ENCODE measurements around the gene IPO5. TPM values are rescaled to one million over a fixed set of nuclear protein-coding genes. Genes with fewer than 3 reads are reported as not detected.
"Not testable (repeated sequence)": the region's sequence is repeated elsewhere in the genome, so short reads cannot be mapped to it uniquely, and the experiment has no call there.

Gene IPO5
- total and polyA plus RNA-seq, 7 donors = 13.4 to 147 (median 106) TPM

- no peak for DNase-seq
- no peaks in the 10 kb centered on the region for H3K36me3 ChIP-seq
- no peaks in the 10 kb centered on the region for H3K9me3 ChIP-seq
- TF ChIP-seq EP300 (IDR thresholded peaks at IDR 0.05) = no peak
- no peak for TF ChIP-seq CTCF (IDR thresholded peaks at IDR 0.05)
- TF ChIP-seq POLR2A (IDR thresholded peaks at IDR 0.05) = no peak
- H3K4me1 ChIP-seq = no peaks in the 10 kb centered on the region
- intact Hi-C loops (cut with DNase I) = no loop called here
- H3K27ac ChIP-seq = no peak overlapping the region
- WGBS, 2 donors = 81 to 87% methylated on average over 5 of the region's 5 CpGs
- no peaks in the 10 kb centered on the region for H3K27me3 ChIP-seq
- no peak overlapping the region for H3K4me3 ChIP-seq
These were observed 7.6 kb upstream of the IPO5 start for GRCh38 chr13:97945792-97946419.

- no peaks in the 10 kb centered on the region for H3K4me1 ChIP-seq
- no peaks in the 10 kb centered on the region for H3K27me3 ChIP-seq
- H3K4me3 ChIP-seq = no peak overlapping the region
- DNase-seq = no peak
- TF ChIP-seq CTCF (IDR thresholded peaks at IDR 0.05) (no peak), POLR2AphosphoS5 (IDR thresholded peaks at IDR 0.05) (no peak), EP300 (IDR thresholded peaks at IDR 0.05) (no peak), POLR2A (IDR thresholded peaks at IDR 0.05) (no peak)
- H3K9me3 ChIP-seq = no peaks in the 10 kb centered on the region
- intact Hi-C loops (cut with DNase I) = no loop called here
- no peak overlapping the region for H3K27ac ChIP-seq
- H3K36me3 ChIP-seq = no peaks in the 10 kb centered on the region
- 91 to 92% methylated on average over 3 of the region's 3 CpGs for WGBS, 2 donors
These were observed 6.4 kb upstream of the IPO5 start for GRCh38 chr13:97946951-97947588.

DNA sequence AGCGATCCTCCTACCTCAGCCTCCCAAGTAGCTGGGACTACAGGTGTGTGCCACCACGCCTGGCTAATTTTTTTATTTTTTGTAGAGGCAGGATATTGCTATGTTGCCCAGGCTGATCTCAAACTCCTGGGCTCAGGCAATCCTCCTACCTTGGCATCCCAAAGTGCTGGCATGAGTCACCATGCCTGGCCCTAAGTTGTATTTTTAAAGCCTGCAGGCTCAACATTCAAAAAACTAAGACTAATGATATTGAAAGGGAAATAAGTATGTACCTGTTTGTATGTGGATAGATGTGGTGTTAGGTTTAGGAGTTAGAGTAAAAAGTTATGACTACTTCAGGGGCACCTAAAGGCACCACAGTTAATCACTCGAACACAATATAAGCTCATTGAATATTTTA, 5.4 kb upstream of the IPO5 start:
- no peaks in the 10 kb centered on the region for H3K9me3 ChIP-seq
- H3K27ac ChIP-seq = no peak overlapping the region
- intact Hi-C loops (cut with DNase I) = no loop called here
- no peak for DNase-seq
- TF ChIP-seq POLR2AphosphoS5 (IDR thresholded peaks at IDR 0.05) (no peak), CTCF (IDR thresholded peaks at IDR 0.05) (no peak), EP300 (IDR thresholded peaks at IDR 0.05) (no peak)
- 96% methylated on average over 3 of the region's 3 CpGs for WGBS, 2 donors
- no peaks in the 10 kb centered on the region for H3K36me3 ChIP-seq
- H3K4me3 ChIP-seq = no peak overlapping the region
- H3K4me1 ChIP-seq = no peaks in the 10 kb centered on the region
- H3K27me3 ChIP-seq = no peaks in the 10 kb centered on the region

GRCh38 chr13:97949316-97949715, 4.2 kb upstream of the IPO5 start:
- intact Hi-C loops (cut with DNase I); H3K27me3 ChIP-seq; H3K4me3 ChIP-seq; DNase-seq; H3K27ac ChIP-seq; H3K36me3 ChIP-seq; H3K4me1 ChIP-seq; H3K9me3 ChIP-seq: not testable (repeated sequence)
- WGBS, 2 donors = 92 to 96% methylated on average over 5 of the region's 5 CpGs

DNA sequence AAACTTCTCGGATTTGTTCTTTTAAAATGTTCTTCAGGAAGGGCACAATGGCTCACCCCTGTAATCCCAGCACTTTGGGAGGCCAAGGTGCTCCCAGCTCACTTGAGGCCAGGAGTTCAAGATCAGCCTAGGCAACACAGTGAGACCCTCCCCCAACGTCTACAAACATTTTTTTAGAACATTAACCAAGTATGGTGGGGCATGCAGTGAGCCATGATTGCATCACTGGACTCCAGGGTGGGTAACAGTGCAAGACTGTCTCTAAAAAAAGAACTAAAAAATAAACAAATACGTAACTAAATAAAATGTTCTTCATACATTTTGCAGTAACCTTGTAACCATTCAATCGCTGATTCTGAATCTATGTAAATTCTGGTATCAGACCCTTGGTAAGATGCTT, 2.1 kb upstream of the IPO5 start:
- no peak overlapping the region for H3K27ac ChIP-seq
- H3K36me3 ChIP-seq = no peaks in the 10 kb centered on the region
- H3K27me3 ChIP-seq = no peaks in the 10 kb centered on the region
- TF ChIP-seq POLR2AphosphoS5 (IDR thresholded peaks at IDR 0.05) (no peak), CTCF (IDR thresholded peaks at IDR 0.05) (no peak), POLR2A (IDR thresholded peaks at IDR 0.05) (no peak), EP300 (IDR thresholded peaks at IDR 0.05) (no peak)
- H3K9me3 ChIP-seq = no peaks in the 10 kb centered on the region
- no peak overlapping the region for H3K4me3 ChIP-seq
- 80 to 83% methylated on average over 4 of the region's 4 CpGs for WGBS, 2 donors
- DNase-seq = no peak
- no peaks in the 10 kb centered on the region for H3K4me1 ChIP-seq
- intact Hi-C loops (cut with DNase I) = no loop called here

DNA sequence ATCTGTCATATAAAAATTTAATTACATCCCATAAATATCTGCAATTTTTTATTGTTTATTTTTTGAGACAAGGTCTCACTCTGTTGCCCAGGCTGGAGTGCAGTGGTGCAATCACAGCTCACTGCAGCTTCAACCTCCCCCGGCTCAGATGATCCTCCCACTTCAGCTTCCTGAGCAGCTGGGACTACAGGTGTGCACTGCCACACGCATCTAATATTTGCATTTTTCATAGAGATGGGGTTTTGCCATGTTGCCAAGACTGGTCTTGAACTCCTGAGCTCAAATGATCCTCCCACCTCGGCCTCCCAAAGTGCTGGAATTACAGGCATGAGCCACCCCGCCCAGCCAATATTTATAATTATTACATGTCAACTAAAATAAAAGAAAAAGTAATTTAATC, 644 bp upstream of the IPO5 start:
- H3K27ac ChIP-seq; DNase-seq; H3K4me3 ChIP-seq; H3K27me3 ChIP-seq; H3K36me3 ChIP-seq; H3K9me3 ChIP-seq; intact Hi-C loops (cut with DNase I); H3K4me1 ChIP-seq: not testable (repeated sequence)
- WGBS, 2 donors = 54 to 74% methylated on average over 4 of the region's 4 CpGs

Data from sigmoid colon (tissue), 7 donors.